ENCODE results near the gene PHF19.

The PHF19 gene

DNA sequence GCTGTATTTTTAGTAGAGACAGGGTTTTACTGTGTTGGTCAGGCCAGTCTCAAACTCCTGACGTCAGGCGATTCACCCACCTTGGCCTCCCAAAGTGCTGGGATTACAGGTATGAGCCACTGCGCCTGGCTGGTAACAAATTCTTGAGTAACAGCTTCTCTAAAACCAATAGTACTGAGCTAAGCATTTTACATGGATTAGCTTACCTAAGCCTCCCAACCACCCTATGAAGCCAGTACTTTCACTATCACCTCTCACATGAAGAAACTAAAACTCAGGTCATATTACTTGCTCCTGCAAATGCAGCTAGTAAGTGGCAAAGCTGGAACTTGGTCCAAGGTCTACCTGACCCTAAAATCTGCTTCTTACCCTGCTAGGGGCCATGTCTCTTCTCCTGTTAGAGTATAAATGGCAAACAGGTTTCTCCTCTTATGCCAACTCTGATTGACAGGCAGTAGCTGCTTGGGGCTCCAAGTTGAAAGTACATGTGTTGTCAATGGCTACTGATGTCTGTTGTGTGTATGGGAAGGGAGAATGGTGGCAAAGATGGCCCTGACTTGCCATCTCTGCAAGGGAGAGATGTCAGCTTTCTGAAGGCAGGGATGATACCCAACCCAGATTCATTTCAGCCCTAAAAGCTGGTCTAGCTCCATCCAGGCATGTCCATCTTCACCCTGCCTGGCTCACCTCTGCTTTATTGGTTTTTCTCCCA lies 4.0 kb downstream of the PHF19 start:
- no peak for DNase-seq

DNA sequence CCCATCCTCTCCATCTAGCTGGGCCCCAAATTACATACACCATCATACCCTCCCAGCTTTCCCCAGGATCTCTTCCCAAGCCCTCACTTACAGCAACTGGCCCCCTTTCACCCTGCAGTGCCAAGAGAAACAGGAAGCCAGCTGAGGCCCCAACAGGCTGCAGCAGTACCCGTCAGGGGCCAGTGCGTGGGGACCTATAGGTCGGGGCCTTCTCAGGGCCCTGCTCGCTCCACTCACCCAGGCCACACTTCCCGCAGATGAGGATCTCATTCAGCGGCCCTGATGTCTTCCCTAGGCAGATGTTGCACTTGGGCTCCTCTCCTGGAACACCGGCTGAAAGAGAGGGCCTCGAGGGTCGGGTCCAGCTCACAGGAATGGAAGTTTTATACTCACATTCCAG lies 6.8 kb downstream of the PHF19 start:
- DNase-seq, result no peak

DNA sequence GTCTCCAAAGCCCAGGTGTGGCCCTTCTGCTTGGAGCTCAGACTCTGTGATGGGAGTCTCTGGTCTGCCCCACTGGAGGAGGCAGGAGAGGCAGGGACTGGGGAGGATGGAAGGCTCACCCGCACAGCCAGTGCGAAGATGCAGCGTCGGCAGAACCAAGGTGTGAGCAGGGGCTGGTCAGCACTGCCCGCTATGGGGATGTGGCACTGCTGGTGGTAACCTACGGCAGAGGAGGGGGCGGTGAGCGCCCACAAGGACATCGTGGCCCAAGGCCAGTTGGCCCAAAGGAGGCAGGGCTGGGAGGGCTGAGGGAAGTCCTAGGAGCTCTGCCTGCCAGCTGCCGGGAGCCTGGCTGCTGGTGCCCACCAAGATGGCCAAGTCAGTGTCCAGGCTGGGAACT lies 7.3 kb downstream of the PHF19 start:
- no peak for DNase-seq

DNA sequence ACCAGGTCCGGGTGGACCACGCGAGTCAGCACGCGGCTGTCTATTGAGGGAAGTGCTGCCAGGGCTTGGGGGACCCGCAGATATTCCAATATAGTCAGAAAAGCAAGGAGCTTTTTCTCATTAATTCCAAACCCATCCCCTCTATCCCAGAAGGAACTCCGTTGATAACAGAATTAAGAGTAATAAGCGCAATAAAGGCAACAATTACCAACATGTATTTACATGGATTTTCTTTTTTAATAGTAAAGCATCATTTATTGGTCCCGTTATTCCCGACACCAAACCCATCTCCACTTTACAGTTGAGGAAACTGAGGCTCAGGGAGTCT lies 7.7 kb downstream of the PHF19 start:
- no peak for DNase-seq

DNA sequence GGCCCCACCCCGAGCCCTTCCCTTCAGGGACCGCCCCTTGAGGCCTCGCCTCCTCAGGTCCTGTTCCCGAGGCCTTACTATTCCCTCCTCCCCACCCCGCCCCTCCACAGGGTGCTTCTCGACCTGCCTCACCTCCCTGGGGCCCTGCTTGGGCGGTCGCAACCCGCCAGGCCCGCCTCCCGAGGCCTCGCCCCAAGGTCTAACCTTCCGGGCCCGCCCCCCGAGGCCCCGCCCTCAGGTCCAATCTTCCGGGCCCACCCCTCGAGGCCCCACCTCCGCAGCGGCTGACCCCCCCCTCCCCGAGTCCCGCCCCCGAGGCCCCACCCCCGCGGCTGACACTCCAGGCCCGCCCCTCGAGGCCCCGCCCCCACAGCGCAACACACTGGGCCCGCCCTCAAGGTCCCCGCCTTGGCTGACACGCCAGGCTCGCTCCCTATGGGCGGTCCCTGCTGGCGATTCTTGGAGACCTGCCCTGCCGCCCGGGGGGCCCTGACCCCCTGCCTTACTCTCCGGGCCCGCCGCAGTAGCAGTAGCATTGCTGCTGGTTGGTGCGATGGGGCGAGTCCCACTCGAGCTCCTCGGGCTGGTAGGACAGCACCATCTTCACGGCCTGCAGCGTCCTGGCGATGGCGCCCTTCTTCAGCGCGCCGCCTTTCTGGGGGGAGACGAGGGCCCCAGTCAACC lies 8.2 kb downstream of the PHF19 start:
- no peak for DNase-seq

DNA sequence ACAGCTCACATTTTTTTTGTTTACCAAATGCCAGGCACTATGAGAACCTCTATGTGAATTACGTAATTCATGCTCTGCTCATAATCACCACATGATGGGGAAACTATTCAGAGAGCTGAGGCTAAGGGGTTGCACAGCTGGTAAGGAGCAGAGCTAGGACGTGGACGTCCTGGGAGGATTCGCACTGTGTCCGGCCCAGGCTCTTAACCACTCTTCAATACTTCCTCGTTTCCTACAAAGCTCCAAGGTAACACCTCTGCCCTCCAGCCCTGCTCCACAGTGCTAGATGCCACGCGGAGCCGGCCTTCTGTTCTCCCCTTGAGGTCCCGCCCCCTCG lies 8.7 kb downstream of the PHF19 start:
- no peak for DNase-seq

DNA sequence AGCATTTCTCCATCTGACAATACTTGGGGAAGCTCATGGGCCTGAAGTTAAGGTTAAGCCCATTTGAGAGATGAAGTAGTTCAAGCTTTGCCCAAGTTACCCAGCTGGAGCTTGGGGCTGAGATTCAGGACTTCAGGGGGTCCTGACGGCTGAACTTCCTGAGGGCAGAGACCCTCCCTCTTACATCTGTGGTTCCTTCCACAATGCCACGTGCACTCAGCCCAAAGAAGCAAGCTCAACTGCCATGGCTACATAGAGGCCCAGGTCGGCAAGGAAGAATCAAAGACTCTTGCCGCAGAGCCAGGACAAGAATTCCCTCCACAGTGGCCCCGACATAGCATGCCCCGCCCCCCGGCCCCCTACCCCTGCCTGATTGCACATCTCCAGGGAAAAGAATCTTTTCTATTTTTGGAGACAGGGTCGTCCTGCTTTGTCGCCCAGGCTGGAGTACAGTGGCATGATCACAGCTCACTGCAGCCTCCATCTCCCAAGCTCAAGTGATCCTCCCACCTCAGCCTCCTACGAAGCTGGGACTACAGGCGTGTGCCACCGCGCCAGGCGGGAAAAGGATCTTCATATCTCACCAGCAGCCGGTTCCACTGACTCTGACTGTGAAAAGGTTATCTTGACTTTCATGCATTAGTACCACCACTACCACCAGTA lies 9.2 kb downstream of the PHF19 start:
- no peak for DNase-seq

DNA sequence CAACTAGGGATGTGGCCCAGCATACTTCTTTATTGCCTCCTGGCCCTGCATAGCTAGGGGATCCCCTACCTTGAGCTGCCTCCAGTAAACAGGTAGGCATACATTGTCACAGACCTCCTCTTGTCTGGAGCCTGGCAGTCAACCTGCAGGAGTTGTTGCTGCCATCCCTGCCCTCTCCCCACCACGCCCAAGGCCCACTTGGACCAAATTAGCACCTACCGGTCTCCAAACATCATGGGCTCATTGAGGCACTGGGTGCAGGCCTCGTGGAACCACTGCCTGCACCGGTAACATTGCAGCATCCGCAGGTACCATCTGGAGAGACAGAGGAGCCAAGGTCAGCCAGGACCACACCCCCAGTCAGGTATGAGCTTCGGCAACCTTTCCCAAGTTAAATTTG lies 10.3 kb downstream of the PHF19 start:
- no peak for DNase-seq

DNA sequence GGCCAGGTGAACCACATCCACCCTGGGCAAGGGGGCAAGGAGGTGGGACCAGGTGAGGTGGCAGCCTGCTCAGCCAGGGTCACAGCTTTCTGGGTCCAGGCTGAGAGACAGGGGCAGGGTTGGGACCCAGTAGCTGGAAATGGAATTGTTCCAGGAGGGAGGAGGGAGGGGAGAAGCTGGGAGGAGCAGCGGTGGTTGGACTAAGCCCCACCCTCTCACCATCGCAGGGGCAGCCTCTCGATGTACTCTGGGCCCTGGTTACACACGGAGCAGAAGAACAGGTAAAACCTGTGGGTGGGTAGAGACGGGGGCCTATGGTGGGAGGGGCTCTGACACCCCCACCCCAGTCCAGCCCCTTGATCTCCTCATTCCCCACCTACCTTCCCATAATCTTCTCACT lies 11.2 kb downstream of the PHF19 start:
- no peak for DNase-seq

DNA sequence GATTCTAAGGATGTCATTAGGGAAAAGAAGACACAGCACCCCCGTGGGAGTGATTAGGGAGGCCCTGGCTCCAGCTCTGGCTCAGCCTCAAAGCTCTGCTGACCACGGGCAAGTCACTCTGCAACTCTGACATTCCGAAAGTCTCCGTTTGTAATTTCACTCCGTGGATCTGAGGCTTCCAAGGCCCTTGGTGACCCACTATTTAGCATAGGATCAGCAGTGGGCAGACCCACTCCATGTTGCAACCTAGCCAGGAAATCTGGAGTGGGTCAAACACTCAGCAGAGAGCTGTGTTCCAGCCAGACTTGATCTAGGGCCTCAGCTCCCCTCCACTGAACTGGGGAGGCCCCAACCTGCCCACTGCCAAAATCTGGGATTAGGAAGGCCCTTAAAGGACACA lies 11.8 kb downstream of the PHF19 start:
- DNase-seq, result no peak

DNA sequence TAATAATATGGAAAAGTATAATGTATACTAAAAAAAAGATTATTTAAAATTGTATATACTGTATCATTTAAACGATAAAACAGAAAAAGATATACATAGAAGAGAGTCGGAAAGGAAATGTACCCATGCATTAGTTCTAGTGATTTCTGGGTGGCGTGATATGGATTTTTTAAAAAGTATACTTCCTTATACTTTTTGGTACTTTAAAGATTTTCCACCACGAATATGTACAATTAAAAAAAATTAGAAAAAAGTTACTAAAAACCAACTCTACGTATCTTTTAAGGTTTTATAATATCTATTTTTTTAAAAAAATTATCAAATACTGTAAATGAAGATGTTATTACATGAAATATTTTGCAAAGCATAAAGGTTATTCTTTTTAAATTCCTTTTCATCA lies 12.3 kb downstream of the PHF19 start:
- no peak for DNase-seq

DNA sequence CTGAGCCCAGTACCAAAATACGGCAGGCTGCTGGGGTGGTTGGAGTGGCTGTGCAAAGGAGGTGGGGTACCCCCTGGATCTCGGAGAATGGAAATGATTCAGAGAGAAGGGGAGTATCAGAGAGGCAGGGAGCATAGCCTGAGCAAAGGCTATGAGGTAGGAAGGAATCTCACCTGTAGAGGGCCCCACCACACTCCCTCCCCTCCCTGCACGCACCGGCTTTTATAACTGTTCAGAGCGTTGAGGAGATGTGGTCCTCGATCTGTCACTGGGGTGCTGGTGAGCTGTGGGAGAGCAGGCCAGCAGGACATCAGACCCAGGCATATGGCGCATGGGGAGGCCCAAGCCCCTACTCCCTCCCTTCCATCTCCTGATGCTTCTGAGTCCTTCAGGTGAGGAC lies 13.2 kb downstream of the PHF19 start:
- no peak for DNase-seq

DNA sequence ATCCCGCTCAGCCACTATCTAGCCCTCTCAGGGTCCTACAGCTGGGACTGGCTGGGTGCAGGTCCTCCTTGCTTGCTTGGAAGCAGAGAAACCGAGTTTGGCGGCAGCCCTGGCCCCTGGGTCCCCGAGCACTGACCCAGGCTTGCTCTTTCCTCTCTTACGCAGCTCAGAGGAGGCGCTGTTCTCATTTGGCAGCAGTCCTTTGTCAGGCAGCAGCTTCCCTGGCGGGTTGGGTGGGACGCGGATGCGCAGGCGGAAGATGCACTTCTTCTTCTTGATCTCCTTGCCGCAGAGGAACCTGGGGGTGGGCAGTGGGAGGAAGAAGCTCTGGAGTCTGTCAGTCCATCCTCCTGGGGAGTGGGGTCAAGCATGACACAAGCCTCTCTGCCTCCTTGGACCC lies 14.5 kb downstream of the PHF19 start:
- no peak for DNase-seq

DNA sequence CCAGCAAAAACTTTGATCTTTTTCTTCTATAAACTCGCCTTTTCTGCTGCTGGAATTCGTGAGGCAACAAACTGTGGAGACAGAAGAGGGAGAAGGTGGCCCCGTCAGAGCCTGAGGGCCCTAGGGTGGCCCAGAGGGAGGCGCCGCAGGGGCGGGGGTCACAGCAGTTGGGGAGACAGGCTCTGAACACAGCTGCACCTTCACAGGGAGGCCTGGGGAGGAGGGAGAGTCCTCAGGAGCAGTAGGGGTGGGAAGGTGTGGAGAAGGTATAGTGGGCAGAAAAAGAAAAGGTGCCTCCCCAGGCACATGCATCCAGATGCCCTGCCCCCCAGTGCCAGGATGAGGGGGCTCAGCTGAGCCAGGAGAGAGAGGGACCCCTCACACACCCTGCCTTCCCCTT lies 15.1 kb downstream of the PHF19 start:
- DNase-seq, result no peak

DNA sequence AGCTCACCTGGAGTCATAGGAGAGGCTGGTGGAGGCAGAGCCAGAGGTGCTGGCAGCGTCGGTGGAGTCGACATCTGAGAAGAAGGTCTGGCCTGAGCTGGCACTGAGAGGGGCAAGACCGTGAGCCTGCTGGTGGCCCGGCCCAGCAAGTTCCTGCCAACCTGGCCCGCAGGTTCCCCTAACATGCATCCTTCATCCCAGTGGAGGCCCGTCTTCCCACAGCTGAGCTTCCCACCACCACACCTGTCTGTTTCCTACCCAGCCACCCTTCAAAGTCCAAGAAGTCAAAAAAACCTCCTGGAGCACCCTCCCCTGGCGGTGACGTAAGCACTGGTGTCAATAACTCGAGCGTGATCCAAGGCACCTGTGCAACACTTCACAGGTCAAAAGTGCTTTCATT lies 16.9 kb downstream of the PHF19 start:
- DNase-seq, result no peak

DNA sequence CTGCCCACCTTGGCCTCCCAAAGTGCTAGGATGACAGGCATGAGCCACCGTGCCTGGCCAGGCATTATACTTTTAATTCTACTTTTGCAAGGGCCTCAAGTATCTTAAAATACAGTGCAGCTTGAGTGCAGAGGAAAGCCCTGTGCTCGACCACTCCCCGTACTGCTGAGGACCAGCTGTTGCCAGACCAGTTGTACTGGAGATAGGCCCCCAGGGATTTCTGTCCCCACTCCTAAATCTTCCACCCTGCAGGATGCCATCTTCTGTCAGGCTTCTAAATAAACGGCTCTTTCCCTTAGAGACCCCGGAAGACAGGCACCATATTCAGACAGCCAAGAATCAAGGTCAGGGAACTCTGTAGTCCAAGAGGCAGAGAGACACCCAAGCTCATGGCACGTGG lies 17.6 kb downstream of the PHF19 start:
- DNase-seq, result no peak

DNA sequence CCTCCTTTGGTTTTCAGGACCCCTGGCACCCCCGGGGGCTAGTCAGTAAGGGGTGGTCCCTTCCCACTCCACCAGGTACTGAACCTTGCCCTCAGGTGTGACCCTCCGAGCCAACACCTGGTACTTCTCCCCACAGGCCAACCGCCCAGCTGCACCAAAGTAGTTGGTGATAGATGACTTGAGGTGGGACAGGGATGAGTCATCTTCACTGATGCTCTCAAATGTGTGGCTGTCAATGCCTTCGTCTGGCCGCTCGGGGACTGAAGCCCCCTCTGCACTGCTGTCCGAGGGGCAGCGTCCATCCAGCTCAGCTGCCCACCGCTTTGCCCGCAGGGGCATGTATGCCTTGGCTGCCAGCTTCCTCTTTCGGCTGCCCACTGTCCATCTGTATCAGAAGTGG lies 19.1 kb downstream of the PHF19 start:
- DNase-seq, result no peak

DNA sequence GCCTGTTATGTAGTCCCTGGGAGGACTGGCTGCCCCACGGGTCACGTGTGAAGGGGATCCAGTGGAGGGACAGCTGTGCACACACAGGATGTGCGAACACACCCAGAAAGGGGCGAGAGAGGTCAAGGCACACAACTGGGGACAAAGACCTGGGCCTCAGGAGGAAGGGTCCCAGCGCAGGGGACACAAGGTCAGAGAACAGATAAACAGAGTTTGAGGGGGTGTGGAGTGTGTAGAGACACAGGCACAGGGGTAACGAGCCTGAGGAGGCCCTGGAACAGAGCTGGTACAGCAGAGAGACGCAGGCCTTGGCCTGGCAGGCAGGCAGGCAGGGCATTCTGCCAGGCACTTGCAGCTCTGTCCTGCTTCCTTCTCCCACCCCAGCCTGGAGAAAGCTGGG lies 19.5 kb downstream of the PHF19 start:
- no peak for DNase-seq

DNA sequence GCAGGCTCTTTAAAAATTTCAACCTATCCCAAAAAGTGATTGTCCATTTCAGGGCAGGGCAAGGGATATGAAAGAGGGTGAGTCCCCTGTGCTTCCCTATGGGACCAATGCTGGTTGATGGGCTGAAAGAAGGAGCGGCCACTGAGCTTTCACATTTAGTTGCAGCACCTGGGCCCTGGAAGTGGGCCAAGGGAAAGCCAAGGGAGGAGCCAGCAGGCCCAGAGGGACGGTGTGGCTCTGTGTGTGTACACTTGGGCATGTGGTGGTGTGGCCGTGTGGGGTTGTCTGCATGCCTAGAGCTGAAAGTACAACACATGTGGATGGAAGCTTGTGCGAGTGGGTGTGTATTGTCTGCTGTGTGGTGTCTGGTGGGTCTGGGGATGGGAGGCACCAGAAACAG lies 20.3 kb downstream of the PHF19 start:
- DNase-seq, result no peak

DNA sequence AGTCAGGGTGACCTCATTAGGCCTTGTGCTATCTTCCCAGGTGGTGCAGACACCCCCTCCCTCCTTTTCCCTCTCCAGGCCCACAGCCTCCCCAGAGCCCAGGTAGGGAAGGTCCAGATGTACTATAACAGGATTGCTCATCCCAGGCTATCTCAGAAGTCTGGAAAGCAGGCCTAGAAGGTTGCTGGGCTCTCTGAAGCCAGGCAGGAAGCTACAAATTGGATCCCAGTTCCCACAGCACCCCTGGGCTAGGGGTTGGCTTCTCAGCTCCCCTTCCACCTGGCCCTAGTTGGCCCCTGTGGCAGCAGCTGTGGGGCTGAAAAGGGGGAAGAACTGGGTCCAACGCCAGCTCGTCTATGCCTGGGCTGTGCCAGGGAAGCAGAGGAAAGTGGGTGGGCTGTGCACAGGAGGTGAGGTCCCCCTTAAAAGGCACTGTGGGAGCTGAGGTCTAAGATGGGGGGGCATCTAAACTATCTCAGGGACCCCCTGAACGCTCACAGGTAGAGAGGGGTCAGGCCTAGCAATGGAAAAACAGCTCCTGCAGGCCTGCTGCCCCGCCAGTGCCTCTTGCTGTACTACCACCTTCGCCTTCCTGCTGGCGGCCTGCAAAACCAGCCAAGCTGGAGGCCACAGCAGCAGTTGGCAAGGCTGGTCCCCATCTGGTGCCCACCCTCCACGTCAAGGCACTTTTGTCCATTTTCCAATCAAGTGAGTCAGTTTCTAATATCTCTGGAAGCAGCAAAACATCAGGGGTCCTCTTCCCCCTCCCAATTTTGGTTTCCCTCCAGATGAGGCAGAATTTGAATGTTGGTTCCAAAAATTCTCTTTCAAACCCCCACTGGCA lies 20.9 kb downstream of the PHF19 start:
- no peak for DNase-seq

DNA sequence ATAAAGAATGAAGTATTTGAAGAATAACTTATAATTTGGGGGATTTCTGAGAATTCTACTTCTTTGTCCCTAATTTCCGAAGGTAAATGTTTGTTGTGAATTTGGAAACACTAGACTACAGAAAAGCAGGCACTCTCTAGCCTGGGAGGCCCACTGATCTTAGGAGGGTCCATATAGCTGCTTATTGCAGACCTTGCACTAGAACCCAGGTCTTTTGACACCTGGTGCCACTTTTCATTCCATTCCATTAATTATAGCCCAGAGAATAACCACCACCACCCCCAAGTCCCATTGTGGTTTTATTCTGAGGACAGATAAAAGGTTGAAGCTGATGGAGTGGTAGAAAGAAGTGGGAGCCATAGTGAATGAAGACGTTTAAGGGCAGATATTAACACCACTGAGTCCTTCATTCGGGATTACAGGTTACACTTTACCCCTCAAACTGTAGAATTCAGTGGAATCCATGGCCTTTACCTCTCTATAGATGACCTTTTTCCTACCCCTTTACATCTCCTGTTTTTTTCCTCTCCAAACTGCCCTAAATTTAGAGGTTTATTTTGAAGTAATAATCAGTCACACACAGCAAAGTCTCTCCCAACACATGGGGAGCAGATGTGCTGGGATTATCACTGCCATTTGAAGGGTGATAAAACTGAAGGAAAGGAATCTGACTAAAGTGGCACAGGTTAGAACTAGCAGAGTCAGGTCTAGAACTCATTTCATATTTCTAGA lies 22.2 kb downstream of the PHF19 start:
- no peak for DNase-seq

DNA sequence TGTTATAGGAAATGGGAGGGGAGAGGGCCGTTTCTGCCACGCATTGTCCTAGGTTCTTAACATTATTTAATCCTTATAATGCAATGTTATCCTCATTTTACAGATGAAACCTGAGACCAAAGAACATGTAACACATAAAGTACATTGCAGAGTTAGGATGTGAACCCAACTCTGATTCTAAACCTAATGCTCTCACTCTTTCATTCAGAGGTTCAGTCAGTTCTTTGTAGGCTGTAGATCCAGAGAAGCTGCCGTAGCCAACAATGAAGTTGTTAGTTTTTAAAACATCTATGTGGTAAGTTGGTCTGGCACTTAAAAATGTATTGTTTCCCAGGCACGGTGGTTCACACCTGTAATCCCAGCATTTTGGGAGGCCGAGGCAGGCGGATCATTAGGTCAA lies 23.8 kb downstream of the PHF19 start:
- DNase-seq, result no peak

Data from NCI-H748 treated with DMSO at 0.1 percent for 48 hours (cell line).